Lung (tissue), 12 donors: ENCODE data around the gene USP3. TPM values are rescaled to one million over a fixed set of nuclear protein-coding genes. Genes with fewer than 3 reads are reported as not detected.

ENCODE experiments used
- ATAC-seq: fragments of 200-7000 bp; cut with Tn5 transposase; one replicate; pipeline ENCODE4 v1.9.1; 2020; ENCODE audit warnings: moderate number of reproducible peaks; ENCODE audit not compliant: insufficient read depth, low FRiP score
- DNase-seq, 3 donors: peaks; one replicate each; pipeline ENCODE4 v3.0.0-alpha.2; 2013 to 2017
- H3K27ac ChIP-seq, 2 donors: one replicate each; pipeline ENCODE4 v1.5.1; 2013; ENCODE audit warnings: mild to moderate bottlenecking in 2 of 2, moderate library complexity in 2 of 2, control low read depth in 1 of 2, inconsistent platforms in 1 of 2, low read depth in 1 of 2, low read length in 1 of 2
- H3K27me3 ChIP-seq, 3 donors: one replicate each; pipeline ENCODE4 v1.5.1; 2013; ENCODE audit warnings: low read length in 2 of 3; ENCODE audit not compliant: control insufficient read depth in 3 of 3, insufficient read depth in 3 of 3
- H3K36me3 ChIP-seq, 4 donors: one replicate each; pipeline ENCODE4 v1.5.1; 2013; ENCODE audit warnings: low read length in 4 of 4, mild to moderate bottlenecking in 1 of 4, moderate library complexity in 1 of 4; ENCODE audit not compliant: control insufficient read depth in 4 of 4, insufficient read depth in 4 of 4
- H3K4me1 ChIP-seq, 5 donors: one replicate each; pipeline ENCODE4 v1.5.1; 2013; ENCODE audit warnings: low read length in 5 of 5, mild to moderate bottlenecking in 2 of 5, moderate library complexity in 1 of 5; ENCODE audit not compliant: control insufficient read depth in 5 of 5, insufficient read depth in 5 of 5
- H3K4me3 ChIP-seq: one replicate; pipeline ENCODE4 v1.5.1; 2013; ENCODE audit warnings: mild to moderate bottlenecking, control low read depth, moderate library complexity
- H3K9ac ChIP-seq, 2 donors: one replicate each; pipeline ENCODE4 v1.5.1; 2013; ENCODE audit warnings: low read length in 2 of 2, control low read depth in 1 of 2; ENCODE audit not compliant: insufficient read depth in 1 of 2
- H3K9me3 ChIP-seq, 4 donors: one replicate each; pipeline ENCODE4 v1.5.1; 2013; ENCODE audit warnings: low read length in 3 of 4, mild to moderate bottlenecking in 1 of 4, moderate library complexity in 1 of 4; ENCODE audit not compliant: control insufficient read depth in 4 of 4, insufficient read depth in 3 of 4
- WGBS, 2 donors: extraction: QIAGEN DNeasy Blood & Tissue Kit; methylation state at CpG; one replicate each; pipeline ENCODE4 v1.1.7; 2013; 5-methylcytosine and 5-hydroxymethylcytosine counted together
- polyA plus RNA-seq, 2 donors: library from polyadenylated mRNA; stranded (reverse); fragments of 200-250 nt; gene quantifications; one replicate each; pipeline ENCODE4 v1.2.1, GENCODE V29; 2013
- total RNA-seq, 2 donors: library from RNA; depleted of rRNA in 1 of 2; stranded (reverse); fragments of >200 nt in 1 of 2; gene quantifications; one replicate each; pipeline ENCODE4 v1.2.1, GENCODE V29; 2014 to 2021
- TF ChIP-seq, protein P1 (sequence below): IDR thresholded peaks from 2 replicates; pipeline ENCODE4 v1.5.1; 2012; ENCODE audit warnings: mild to moderate bottlenecking; ENCODE audit errors: control extremely low read depth, extremely low read depth
- donor health status: control.
- donor health status: control.
- donor health status: Bipolar disorder and iron deficiency.
- donor health status: healthy.
- donor health status: DM: yes; HTN: yes; CAD: no.

USP3 gene
- total and polyA plus RNA-seq, 4 donors, result 29.1 to 95.5 (median 49.9) TPM

- ATAC-seq, result no peak
Observed at GRCh38 chr15:63551400-63551799, 47.0 kb downstream of the USP3 start.

DNA sequence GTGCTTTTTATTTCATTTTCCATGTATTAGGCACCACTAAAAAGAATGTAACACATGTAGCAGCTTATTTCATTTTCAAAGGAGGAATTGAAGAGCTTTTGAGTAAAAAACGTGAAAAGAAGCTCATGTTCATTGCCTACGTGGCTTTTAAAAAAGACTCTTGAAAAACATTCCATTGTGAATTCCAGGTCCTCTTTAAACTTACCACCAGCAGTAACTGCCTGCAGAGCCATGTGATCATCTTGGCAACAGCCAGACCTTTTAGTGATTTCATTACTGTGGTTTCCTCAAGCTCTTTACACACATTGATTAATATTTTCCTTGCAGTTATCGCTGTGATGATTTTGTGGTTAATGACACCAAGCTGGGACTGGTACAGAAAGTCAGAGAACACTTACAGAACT, 49.0 kb downstream of the USP3 start:
- DNase-seq, result peak; percentile 70 to 92 (median 89)
- Histone ChIP-seq H3K27ac (no peak overlapping the region), H3K4me3 (no peak overlapping the region), H3K36me3 (peaks cover 0 to 12% (median 7%) of the 10 kb centered on the region in 4 donors), H3K9ac (peak overlapping the region in 1 of 2 donors; percentile 81), H3K9me3 (no peaks in the 10 kb centered on the region), H3K4me1 (peaks cover 2 to 33% (median 19%) of the 10 kb centered on the region in 5 donors), H3K27me3 (no peaks in the 10 kb centered on the region)
- WGBS, 2 donors, result 12 to 19% methylated on average over 3 of the region's 3 CpGs
- ATAC-seq, result peak; percentile 62
- TF ChIP-seq, protein P1, sequence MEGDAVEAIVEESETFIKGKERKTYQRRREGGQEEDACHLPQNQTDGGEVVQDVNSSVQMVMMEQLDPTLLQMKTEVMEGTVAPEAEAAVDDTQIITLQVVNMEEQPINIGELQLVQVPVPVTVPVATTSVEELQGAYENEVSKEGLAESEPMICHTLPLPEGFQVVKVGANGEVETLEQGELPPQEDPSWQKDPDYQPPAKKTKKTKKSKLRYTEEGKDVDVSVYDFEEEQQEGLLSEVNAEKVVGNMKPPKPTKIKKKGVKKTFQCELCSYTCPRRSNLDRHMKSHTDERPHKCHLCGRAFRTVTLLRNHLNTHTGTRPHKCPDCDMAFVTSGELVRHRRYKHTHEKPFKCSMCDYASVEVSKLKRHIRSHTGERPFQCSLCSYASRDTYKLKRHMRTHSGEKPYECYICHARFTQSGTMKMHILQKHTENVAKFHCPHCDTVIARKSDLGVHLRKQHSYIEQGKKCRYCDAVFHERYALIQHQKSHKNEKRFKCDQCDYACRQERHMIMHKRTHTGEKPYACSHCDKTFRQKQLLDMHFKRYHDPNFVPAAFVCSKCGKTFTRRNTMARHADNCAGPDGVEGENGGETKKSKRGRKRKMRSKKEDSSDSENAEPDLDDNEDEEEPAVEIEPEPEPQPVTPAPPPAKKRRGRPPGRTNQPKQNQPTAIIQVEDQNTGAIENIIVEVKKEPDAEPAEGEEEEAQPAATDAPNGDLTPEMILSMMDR, result no peak

More at GRCh38 chr15:63551400-63551799, 47.0 kb downstream of the USP3 start:
- H3K4me1 ChIP-seq, result peaks cover 2 to 33% (median 19%) of the 10 kb centered on the region in 5 donors
- 59 to 88% methylated on average over 1 of the region's 1 CpG for WGBS, 2 donors
- H3K9ac ChIP-seq, result peak overlapping the region in 1 of 2 donors; percentile 32
- no peaks in the 10 kb centered on the region for H3K9me3 ChIP-seq
- TF ChIP-seq, protein P1, result no peak
- H3K27ac ChIP-seq, result no peak overlapping the region
- H3K27me3 ChIP-seq, result no peaks in the 10 kb centered on the region
- H3K4me3 ChIP-seq, result no peak overlapping the region
- H3K36me3 ChIP-seq, result peaks cover 0 to 4% (median 2%) of the 10 kb centered on the region in 4 donors
- peak in 2 of 3 donors; percentile 46 to 55 for DNase-seq

- TF ChIP-seq, protein P1, result no peak
Observed at GRCh38 chr15:63554337-63554927, 50.0 kb downstream of the USP3 start.

GRCh38 chr15:63555507-63555906, 51.1 kb downstream of the USP3 start:
- ATAC-seq (no peak), DNase-seq (no peak)
- H3K9me3 ChIP-seq, result no peaks in the 10 kb centered on the region
- peaks cover 5 to 22% (median 7%) of the 10 kb centered on the region in 4 donors for H3K36me3 ChIP-seq
- TF ChIP-seq, protein P1, result no peak
- no peaks in the 10 kb centered on the region for H3K27me3 ChIP-seq
- H3K4me3 ChIP-seq, result no peak overlapping the region
- peaks cover 2 to 33% (median 19%) of the 10 kb centered on the region in 5 donors for H3K4me1 ChIP-seq
- no peak overlapping the region for H3K9ac ChIP-seq
- no peak overlapping the region for H3K27ac ChIP-seq

More at GRCh38 chr15:63554337-63554927, 50.0 kb downstream of the USP3 start:
- WGBS, 2 donors, result 80 to 91% methylated on average over 2 of the region's 2 CpGs
- no peaks in the 10 kb centered on the region for H3K27me3 ChIP-seq
- DNase-seq (peak in 2 of 3 donors; percentile 38 to 51), ATAC-seq (no peak)
- H3K27ac ChIP-seq, result no peak overlapping the region
- H3K4me1 ChIP-seq, result peaks cover 2 to 33% (median 19%) of the 10 kb centered on the region in 5 donors
- no peaks in the 10 kb centered on the region for H3K9me3 ChIP-seq
- no peak overlapping the region for H3K4me3 ChIP-seq
- H3K36me3 ChIP-seq, result peaks cover 0 to 16% (median 7%) of the 10 kb centered on the region in 4 donors
- H3K9ac ChIP-seq, result peak overlapping the region in 1 of 2 donors; percentile 43
